Measurements from ENCODE around the gene LOXHD1.

LOXHD1 gene

GRCh38 chr18:46672062-46672970, 15.3 kb upstream of the LOXHD1 start:
- in situ Hi-C loops (cut with HindIII; ENCODE audit: low sequenced_read_pairs): no loop called here

DNA sequence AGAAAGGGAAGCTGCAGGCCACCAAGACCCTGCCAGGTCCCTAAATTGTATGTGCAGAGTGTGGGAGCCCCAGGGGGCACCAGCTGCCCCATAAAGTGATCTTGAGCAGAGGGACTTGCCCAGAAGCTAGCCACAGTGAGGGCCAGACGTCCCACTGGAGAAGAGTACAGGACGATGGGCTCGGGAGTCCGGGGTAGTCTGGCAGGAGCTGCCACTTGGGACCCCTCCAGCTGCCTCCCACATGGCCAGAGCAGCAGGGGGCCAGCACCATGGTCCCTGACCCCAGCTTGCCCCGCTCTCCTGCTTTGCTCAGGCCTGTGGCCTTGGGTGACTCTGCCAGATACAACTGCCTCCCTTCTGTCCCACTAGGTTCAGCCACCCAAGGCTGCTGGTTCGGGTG, 11.7 kb upstream of the LOXHD1 start:
- in situ Hi-C loops (cut with HindIII; ENCODE audit: low sequenced_read_pairs): no loop called here

GRCh38 chr18:46668135-46668534, 11.1 kb upstream of the LOXHD1 start:
- in situ Hi-C loops (cut with HindIII; ENCODE audit: low sequenced_read_pairs): no loop called here

- in situ Hi-C loops (cut with HindIII; ENCODE audit: low sequenced_read_pairs): no loop called here
Measured at GRCh38 chr18:46663539-46663938, 6.5 kb upstream of the LOXHD1 start.

- in situ Hi-C loops (cut with HindIII; ENCODE audit: low sequenced_read_pairs): no loop called here
Measured at GRCh38 chr18:46660957-46661749, 4.1 kb upstream of the LOXHD1 start.

GRCh38 chr18:46659484-46659883, 2.5 kb upstream of the LOXHD1 start:
- in situ Hi-C loops (cut with HindIII; ENCODE audit: low sequenced_read_pairs): loop anchor here (10.0 kb wide), 1 partner anchor 445 kb away; no protein-coding TSS in a partner anchor

- in situ Hi-C loops (cut with HindIII; ENCODE audit: low sequenced_read_pairs): loop anchor here (10.0 kb wide), 1 partner anchor 442 kb away; no protein-coding TSS in a partner anchor
Measured at GRCh38 chr18:46656326-46657114, 500 bp downstream of the LOXHD1 start.

GRCh38 chr18:46652372-46652771, 4.6 kb downstream of the LOXHD1 start:
- in situ Hi-C loops (cut with HindIII; ENCODE audit: low sequenced_read_pairs): loop anchor here (10.0 kb wide), 1 partner anchor 438 kb away; no protein-coding TSS in a partner anchor

DNA sequence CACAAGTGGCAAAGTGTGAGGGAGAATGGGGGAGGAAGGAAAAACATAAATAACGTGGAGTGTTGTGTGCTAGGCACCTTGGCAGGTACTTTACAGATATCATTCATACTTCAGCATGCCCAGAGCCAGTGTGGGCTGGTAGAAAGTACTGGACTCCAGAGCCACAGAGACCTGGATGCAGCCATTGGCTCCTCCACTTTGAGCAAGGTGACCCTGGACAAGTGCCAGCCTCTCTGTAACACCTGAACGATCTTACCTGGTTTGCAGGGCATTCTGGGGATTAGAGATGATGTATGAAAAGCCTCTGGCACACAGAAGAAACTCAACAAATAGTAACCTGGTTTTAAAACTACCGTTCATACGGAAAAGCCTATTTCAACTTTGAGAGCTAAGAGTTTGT, 6.3 kb downstream of the LOXHD1 start:
- in situ Hi-C loops (cut with HindIII; ENCODE audit: low sequenced_read_pairs): loop anchor here (10.0 kb wide), 1 partner anchor 436 kb away; no protein-coding TSS in a partner anchor

- in situ Hi-C loops (cut with HindIII; ENCODE audit: low sequenced_read_pairs): no loop called here
Measured at GRCh38 chr18:46649071-46649862, 7.8 kb downstream of the LOXHD1 start.

DNA sequence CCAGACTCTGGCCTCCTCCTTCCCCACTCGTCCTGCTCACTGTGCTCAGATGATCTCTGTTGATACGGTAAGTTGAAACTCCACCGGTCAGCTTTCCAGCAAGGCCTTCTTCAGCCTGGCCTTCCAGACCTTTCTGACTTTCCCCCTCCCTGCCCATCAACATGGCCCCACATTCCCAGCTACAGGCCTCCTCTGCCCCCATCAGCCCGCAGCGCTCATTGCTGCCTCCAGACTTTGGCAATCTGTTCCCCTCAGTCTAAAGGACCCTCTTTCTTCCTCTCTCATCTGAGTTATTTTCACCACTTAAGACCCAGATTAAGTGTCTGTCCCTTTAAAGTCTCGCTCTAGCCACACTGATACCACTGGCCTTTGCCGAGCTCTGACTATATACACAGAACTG, 10.6 kb downstream of the LOXHD1 start:
- in situ Hi-C loops (cut with HindIII; ENCODE audit: low sequenced_read_pairs): no loop called here

DNA sequence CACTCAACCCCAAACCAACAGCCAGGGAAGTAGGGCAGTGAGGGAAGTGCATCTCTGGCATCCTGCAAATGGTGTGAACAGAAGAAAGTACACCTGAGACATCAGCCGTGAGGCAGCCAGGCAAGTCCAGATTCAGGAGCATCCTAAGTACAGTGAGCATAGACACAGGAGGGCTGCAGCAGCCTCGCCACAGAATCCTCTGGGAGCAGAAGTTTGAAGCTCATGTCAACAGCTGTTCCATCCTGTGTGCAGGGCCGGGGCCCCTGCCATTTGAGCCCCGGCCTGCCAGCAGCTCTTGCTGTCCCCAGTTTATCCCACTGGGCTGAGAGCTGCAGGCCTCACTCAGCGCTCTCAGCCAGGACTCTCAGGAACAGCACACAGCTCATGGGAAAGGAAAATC, 14.5 kb downstream of the LOXHD1 start:
- in situ Hi-C loops (cut with HindIII; ENCODE audit: low sequenced_read_pairs): no loop called here

DNA sequence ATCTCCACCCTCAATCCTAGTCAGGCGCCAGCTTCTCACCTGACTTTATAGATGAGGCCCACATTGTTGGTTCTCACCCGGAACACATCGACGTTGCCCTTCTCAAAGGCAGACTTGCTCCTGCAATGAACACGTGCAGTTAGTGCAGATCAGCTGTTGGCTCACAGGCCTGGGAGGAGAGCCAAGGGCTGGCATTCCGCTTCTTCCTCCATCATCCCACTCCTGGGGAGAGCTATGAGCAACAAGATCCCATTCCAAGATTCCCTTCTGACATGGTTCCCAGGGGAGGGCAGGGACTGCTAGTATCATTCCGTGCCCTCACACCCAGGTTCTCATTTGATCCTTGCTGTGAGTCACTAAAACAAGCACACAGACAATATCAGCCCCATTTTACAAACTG, 15.1 kb downstream of the LOXHD1 start:
- in situ Hi-C loops (cut with HindIII; ENCODE audit: low sequenced_read_pairs): no loop called here

DNA sequence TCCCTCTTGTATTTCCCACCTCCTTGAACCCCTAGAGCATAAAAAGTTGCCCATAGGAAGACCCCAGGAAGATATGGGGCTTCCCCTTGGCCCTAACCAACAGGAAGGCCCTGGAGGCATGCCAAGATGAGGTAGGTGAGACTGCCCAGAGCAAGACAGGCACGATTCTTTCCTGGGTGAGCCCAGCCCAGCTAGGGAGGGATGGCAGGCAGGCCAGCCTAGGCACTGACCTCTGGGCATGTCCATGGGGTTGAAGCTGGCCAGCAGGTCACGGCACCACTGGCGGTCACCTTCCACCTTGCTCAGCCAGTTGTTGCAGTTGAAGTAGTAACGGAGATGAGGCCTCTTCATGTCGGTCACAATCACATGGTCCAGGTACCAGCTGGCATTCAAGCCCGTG, 17.6 kb downstream of the LOXHD1 start:
- in situ Hi-C loops (cut with HindIII; ENCODE audit: low sequenced_read_pairs): no loop called here

DNA sequence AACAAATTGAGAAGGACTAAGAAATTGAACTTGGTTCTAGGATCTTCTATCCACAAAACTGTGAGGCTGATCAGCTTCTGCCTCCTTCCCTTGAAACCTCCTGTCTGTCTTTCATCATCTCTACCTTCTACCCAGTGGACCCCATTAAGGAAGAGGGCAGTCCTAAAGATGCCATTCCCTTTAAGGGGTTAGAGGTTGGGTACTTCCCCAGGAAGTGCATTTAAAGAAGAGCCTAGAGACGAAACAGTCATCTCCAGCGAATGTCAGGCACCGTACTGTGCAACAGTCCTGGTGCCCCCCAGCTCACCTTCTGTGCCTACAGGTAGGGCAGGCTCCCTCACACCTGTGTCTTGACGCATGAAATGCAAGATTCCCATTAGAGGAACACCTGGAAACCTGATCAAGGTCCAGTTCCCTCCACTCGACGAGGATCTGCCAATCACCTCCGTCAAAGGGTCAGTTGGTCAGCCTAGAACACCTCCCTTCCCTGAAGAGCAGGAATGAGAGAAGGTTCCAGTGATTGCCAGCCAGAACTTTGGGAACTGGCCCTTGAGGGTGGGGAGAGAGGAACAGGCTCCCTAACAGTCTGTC, 20.9 kb downstream of the LOXHD1 start:
- in situ Hi-C loops (cut with HindIII; ENCODE audit: low sequenced_read_pairs): no loop called here

- in situ Hi-C loops (cut with HindIII; ENCODE audit: low sequenced_read_pairs): no loop called here
Measured at GRCh38 chr18:46632401-46633071, 24.5 kb downstream of the LOXHD1 start.

DNA sequence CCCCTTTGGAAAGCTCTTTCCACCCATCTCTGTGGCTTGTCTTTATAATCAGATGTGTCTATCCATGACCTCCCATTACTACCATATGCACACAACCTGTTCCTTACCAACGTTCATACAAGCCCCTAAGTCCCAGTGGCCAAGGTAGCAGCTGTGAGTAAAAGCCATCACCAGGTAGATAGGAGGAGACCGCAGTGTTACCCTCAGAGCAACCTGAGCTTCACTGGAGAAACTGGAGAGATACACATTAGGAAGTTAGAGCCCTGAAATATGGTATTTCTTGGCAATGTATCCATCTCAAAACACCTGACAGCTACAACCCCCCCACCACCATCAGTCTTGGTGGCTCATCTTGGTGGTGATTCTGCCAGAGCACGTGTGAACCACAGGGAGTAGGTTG, 26.0 kb downstream of the LOXHD1 start:
- in situ Hi-C loops (cut with HindIII; ENCODE audit: low sequenced_read_pairs): no loop called here

DNA sequence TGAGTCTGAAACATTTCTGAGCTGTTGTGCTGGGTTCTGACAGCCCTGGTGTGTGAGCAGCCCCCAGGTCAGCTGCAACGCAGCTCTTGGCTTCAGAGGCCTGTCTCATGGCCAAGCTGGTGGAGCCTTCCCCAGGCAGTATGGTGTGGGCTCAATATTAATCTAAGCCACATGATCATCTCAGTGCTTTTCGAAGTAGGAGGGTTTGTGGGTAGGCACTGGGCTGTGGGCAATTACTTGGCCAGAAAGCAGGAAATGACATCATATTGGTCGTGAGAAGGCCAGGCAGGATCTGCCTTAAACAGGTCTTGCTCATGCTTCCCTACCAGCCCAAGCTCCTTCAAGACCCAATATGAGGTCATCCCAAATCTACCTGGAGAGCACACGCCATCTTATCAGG, 26.9 kb downstream of the LOXHD1 start:
- in situ Hi-C loops (cut with HindIII; ENCODE audit: low sequenced_read_pairs): no loop called here

DNA sequence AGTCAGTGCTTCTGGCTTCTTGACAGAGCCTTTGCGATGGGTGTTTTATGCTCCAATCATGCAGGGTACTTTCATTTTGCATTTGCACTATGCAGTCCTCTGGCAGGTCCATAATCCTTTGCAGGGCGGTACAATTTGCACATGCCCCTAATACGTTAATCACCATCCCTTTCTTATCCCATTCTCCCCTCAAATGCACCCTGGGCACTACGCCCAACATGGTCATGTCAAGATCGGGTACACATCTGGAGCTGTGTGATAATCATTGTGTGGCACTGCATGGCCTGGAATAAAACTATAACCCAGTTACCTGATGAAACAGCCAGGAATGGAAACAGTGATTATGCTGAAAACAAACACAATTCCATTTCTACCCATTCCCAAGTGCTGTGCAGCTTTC, 27.7 kb downstream of the LOXHD1 start:
- in situ Hi-C loops (cut with HindIII; ENCODE audit: low sequenced_read_pairs): no loop called here
